Stimulated activated CD8-positive, alpha-beta memory T cell treated with anti-CD3 and anti-CD28 coated beads, Interleukin-12 subunit alpha, Interleukin-12 subunit beta, amount 100 ng/mL, for 24 hours (primary cell): ENCODE measurements around the gene SKAP2.
"Not testable (repeated sequence)": the region's sequence is repeated elsewhere in the genome, so short reads cannot be mapped to it uniquely, and the experiment has no call there.

ENCODE experiments used
- DNase-seq: peaks from one replicate; pipeline ENCODE4 v3.0.0-alpha.2; 2020; ENCODE audit errors: extremely low read depth

Gene SKAP2

GRCh38 chr7:26857506-26858240 lies 6.7 kb downstream of the SKAP2 start:
- DNase-seq = no peak

GRCh38 chr7:26857170-26857505 lies 7.3 kb downstream of the SKAP2 start:
- no peak for DNase-seq

- no peak for DNase-seq
Measured at GRCh38 chr7:26856176-26856985, 8.0 kb downstream of the SKAP2 start.

GRCh38 chr7:26854876-26855855 lies 9.2 kb downstream of the SKAP2 start:
- DNase-seq = no peak

GRCh38 chr7:26853788-26854393 lies 10.5 kb downstream of the SKAP2 start:
- DNase-seq = no peak

GRCh38 chr7:26850193-26850651 lies 14.2 kb downstream of the SKAP2 start:
- DNase-seq = no peak

GRCh38 chr7:26843705-26844104 lies 20.7 kb downstream of the SKAP2 start:
- DNase-seq = no peak

GRCh38 chr7:26842897-26843296 lies 21.5 kb downstream of the SKAP2 start:
- no peak for DNase-seq

- DNase-seq = no peak
Measured at GRCh38 chr7:26841003-26841739, 23.2 kb downstream of the SKAP2 start.

- not testable (repeated sequence) for DNase-seq
Measured at GRCh38 chr7:26836793-26837192, 27.6 kb downstream of the SKAP2 start.

- no peak for DNase-seq
Measured at GRCh38 chr7:26815426-26815825, 49.0 kb downstream of the SKAP2 start.

- DNase-seq = no peak
Measured at GRCh38 chr7:26813432-26813831, 51.0 kb downstream of the SKAP2 start.

GRCh38 chr7:26794541-26794940 lies 69.8 kb downstream of the SKAP2 start:
- DNase-seq = no peak

GRCh38 chr7:26792576-26792975 lies 71.8 kb downstream of the SKAP2 start:
- DNase-seq = no peak

- DNase-seq = no peak
Measured at GRCh38 chr7:26792006-26792405, 72.4 kb downstream of the SKAP2 start.

GRCh38 chr7:26789481-26790184 lies 74.8 kb downstream of the SKAP2 start:
- no peak for DNase-seq

GRCh38 chr7:26787701-26788100 lies 76.7 kb downstream of the SKAP2 start:
- DNase-seq = no peak

GRCh38 chr7:26784118-26784517 lies 80.3 kb downstream of the SKAP2 start:
- no peak for DNase-seq

GRCh38 chr7:26782501-26782900 lies 81.9 kb downstream of the SKAP2 start:
- DNase-seq = no peak

GRCh38 chr7:26779978-26780595 lies 84.3 kb downstream of the SKAP2 start:
- no peak for DNase-seq
